Osteocyte (in vitro differentiated cells): ENCODE results near the gene KLHL26. TPM values are rescaled to one million over a fixed set of nuclear protein-coding genes. Genes with fewer than 3 reads are reported as not detected.

Experiments
- DNase-seq: peaks from one replicate; pipeline ENCODE4 v3.0.0; 2021; ENCODE audit warnings: mixed read lengths; ENCODE audit not compliant: unreplicated experiment; ENCODE audit errors: extremely low spot score
- H3K27ac Mint-ChIP-seq: one replicate; pipeline ENCODE4 v1.8.0; 2021; ENCODE audit warnings: mild to moderate bottlenecking, mixed read lengths; ENCODE audit not compliant: unreplicated experiment
- H3K27me3 Mint-ChIP-seq: one replicate; pipeline ENCODE4 v1.8.0; 2021; ENCODE audit warnings: mixed read lengths; ENCODE audit not compliant: unreplicated experiment
- H3K36me3 Mint-ChIP-seq: one replicate; pipeline ENCODE4 v1.8.0; 2021; ENCODE audit warnings: mixed read lengths; ENCODE audit not compliant: unreplicated experiment
- H3K4me1 Mint-ChIP-seq: one replicate; pipeline ENCODE4 v1.8.0; 2021; ENCODE audit warnings: mixed read lengths; ENCODE audit not compliant: unreplicated experiment
- H3K4me3 Mint-ChIP-seq: one replicate; pipeline ENCODE4 v1.8.0; 2021; ENCODE audit warnings: mild to moderate bottlenecking, moderate library complexity, mixed read lengths; ENCODE audit not compliant: unreplicated experiment
- H3K9me3 Mint-ChIP-seq: one replicate; pipeline ENCODE4 v1.8.0; 2021; ENCODE audit warnings: mixed read lengths; ENCODE audit not compliant: unreplicated experiment
- total RNA-seq: library from RNA; stranded (reverse); gene quantifications from 2 replicates; pipeline ENCODE4 v1.2.1, GENCODE V29; 2021
- TF ChIP-seq, protein P1 (sequence below): fragments of 200-600 bp; sonication (generic); IDR thresholded peaks from 2 replicates; pipeline ENCODE4 v1.5.0; 2021; ENCODE audit warnings: antibody characterized with exemption, mild to moderate bottlenecking, moderate library complexity

The KLHL26 gene
- total RNA-seq, 1 donor from 2014 or later, result 12.4 TPM

DNA sequence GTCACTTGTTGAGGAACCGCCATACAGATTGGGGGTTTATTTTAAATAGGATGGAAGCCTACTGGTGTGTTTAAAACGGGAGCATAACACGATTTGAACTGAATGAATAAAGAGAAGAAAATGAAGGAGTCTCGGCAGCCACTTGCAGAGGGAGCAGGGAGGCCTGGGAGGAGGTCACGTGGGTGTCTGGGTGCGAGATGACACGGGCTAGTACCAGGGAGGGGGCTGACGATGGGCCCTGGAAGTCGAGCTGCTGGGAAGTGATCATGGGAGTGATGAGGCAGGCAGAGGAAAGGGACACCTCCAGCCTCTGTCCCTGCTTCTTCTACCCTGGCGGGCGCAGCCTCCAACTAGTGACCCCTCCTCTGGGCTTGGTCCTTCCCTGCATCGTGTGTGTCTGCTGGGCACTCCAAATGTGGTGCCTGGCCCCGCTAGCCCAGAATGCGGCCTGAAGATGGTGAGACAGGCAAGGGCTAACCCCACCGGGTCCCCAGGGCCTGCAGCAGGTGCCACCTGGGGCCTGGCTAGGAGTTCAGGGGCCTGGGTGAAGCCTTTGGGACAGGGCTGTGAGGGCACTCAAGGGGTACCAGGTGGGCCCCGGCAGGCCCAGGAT lies 82.1 kb downstream of the KLHL26 start:
- H3K9me3 Mint-ChIP-seq, result no peaks in the 10 kb centered on the region
- no peak overlapping the region for H3K4me3 Mint-ChIP-seq
- no peak for DNase-seq
- H3K27ac Mint-ChIP-seq, result no peak overlapping the region
- peaks cover 8% of the 10 kb centered on the region for H3K4me1 Mint-ChIP-seq
- H3K36me3 Mint-ChIP-seq, result peaks cover 9% of the 10 kb centered on the region
- no peaks in the 10 kb centered on the region for H3K27me3 Mint-ChIP-seq
- TF ChIP-seq, protein P1, sequence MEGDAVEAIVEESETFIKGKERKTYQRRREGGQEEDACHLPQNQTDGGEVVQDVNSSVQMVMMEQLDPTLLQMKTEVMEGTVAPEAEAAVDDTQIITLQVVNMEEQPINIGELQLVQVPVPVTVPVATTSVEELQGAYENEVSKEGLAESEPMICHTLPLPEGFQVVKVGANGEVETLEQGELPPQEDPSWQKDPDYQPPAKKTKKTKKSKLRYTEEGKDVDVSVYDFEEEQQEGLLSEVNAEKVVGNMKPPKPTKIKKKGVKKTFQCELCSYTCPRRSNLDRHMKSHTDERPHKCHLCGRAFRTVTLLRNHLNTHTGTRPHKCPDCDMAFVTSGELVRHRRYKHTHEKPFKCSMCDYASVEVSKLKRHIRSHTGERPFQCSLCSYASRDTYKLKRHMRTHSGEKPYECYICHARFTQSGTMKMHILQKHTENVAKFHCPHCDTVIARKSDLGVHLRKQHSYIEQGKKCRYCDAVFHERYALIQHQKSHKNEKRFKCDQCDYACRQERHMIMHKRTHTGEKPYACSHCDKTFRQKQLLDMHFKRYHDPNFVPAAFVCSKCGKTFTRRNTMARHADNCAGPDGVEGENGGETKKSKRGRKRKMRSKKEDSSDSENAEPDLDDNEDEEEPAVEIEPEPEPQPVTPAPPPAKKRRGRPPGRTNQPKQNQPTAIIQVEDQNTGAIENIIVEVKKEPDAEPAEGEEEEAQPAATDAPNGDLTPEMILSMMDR, result no peak

DNA sequence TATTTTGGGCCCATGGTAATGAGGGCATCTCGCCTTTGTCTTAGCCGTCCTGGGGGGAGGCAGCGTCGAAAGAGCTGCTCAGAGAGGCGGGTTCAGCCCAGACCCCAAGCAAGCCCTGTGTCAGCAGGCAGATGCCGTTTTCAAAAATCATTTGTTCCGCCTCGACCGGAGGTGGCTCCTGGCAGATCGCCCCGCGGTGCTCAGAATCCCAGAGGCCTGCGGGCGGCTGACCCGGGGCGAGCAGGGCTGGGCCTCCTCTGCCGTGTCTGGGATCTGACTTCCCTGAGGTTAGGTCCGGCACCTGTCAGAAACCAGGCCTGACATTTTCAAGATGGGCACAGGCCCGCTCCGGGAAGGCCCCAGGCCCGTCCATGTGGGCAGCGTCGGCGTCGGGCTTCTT lies 82.7 kb downstream of the KLHL26 start:
- DNase-seq, result no peak
- Mint-ChIP-seq H3K36me3 (peaks cover 9% of the 10 kb centered on the region), H3K9me3 (no peaks in the 10 kb centered on the region), H3K27ac (no peak overlapping the region), H3K4me3 (no peak overlapping the region), H3K4me1 (peaks cover 8% of the 10 kb centered on the region), H3K27me3 (no peaks in the 10 kb centered on the region)
- TF ChIP-seq, protein P1, result no peak

Other genes with a start within 250 kb of the KLHL26 start
- gene LRRC25, start 239.4 kb upstream of the KLHL26 start, total RNA-seq, result 0.16 TPM in 1 of 2 replicates, not detected in the other
- gene SSBP4, start 217.6 kb upstream of the KLHL26 start, total RNA-seq, result 82.9 and 102 TPM in 2 replicates
- gene ISYNA1, start 198.9 kb upstream of the KLHL26 start, total RNA-seq, result 159 and 178 TPM in 2 replicates
- 17.6 and 18.3 TPM in 2 replicates for gene ELL, start 115.0 kb upstream of the KLHL26 start, total RNA-seq
- 242 and 253 TPM in 2 replicates for gene FKBP8, start 93.5 kb upstream of the KLHL26 start, total RNA-seq
- gene KXD1, start 79.2 kb upstream of the KLHL26 start, total RNA-seq, result 66.5 and 70.6 TPM in 2 replicates
- gene UBA52, start 65.2 kb upstream of the KLHL26 start, total RNA-seq, result 1,032 and 1,081 TPM in 2 replicates
- gene REX1BD, start 48.2 kb upstream of the KLHL26 start, total RNA-seq, result 55.7 and 59.4 TPM in 2 replicates
- 17.0 and 18.7 TPM in 2 replicates for gene CRLF1, start 30.2 kb upstream of the KLHL26 start, total RNA-seq
- gene TMEM59L, start 24.2 kb upstream of the KLHL26 start, total RNA-seq, result 4.7 and 5.9 TPM in 2 replicates
- 24.0 and 25.7 TPM in 2 replicates for gene CRTC1, start 46.7 kb downstream of the KLHL26 start, total RNA-seq
- gene COMP, start 154.3 kb downstream of the KLHL26 start, total RNA-seq, result 0.13 and 0.57 TPM in 2 replicates
- gene UPF1, start 194.9 kb downstream of the KLHL26 start, total RNA-seq, result 58.0 and 64.2 TPM in 2 replicates